ENCODE measurements around the gene OLFM1.
"Not testable (repeated sequence)": the region's sequence is repeated elsewhere in the genome, so short reads cannot be mapped to it uniquely, and the experiment has no call there.

OLFM1 gene

GRCh38 chr9:135060461-135061116, 26.9 kb upstream of the OLFM1 start:
- no peaks in the 10 kb centered on the region for H3K9me3 ChIP-seq (ENCODE audit: control insufficient read depth in 2 of 2, low read length in 2 of 2)
- peaks cover 15 to 20% of the 10 kb centered on the region in 2 donors for H3K27me3 ChIP-seq (ENCODE audit: control insufficient read depth in 1 of 2, insufficient read depth in 2 of 2, low read length in 2 of 2)
- no peak overlapping the region for H3K27ac ChIP-seq (ENCODE audit: low read length)
- H3K9ac ChIP-seq (ENCODE audit: low read length in 2 of 2), result no peak overlapping the region
- H3K36me3 ChIP-seq (ENCODE audit: control insufficient read depth in 2 of 2, insufficient read depth in 2 of 2, low read length in 2 of 2), result no peaks in the 10 kb centered on the region
- H3K4me1 ChIP-seq (ENCODE audit: control insufficient read depth, insufficient read depth, low read length), result no peaks in the 10 kb centered on the region
- no peak overlapping the region for H3K4me3 ChIP-seq (ENCODE audit: low read length in 2 of 2)

- no peak overlapping the region for H3K9ac ChIP-seq (ENCODE audit: low read length in 2 of 2)
- H3K4me1 ChIP-seq (ENCODE audit: control insufficient read depth, insufficient read depth, low read length), result no peaks in the 10 kb centered on the region
- H3K36me3 ChIP-seq (ENCODE audit: control insufficient read depth in 2 of 2, insufficient read depth in 2 of 2, low read length in 2 of 2), result no peaks in the 10 kb centered on the region
- no peaks in the 10 kb centered on the region for H3K9me3 ChIP-seq (ENCODE audit: control insufficient read depth in 2 of 2, low read length in 2 of 2)
- H3K4me3 ChIP-seq (ENCODE audit: low read length in 2 of 2), result no peak overlapping the region
- H3K27me3 ChIP-seq (ENCODE audit: control insufficient read depth in 1 of 2, insufficient read depth in 2 of 2, low read length in 2 of 2), result peaks cover 22% of the 10 kb centered on the region in 2 donors
- no peak overlapping the region for H3K27ac ChIP-seq (ENCODE audit: low read length)
Observed at GRCh38 chr9:135061441-135061840, 26.0 kb upstream of the OLFM1 start.

GRCh38 chr9:135062254-135062653, 25.2 kb upstream of the OLFM1 start:
- peaks cover 22% of the 10 kb centered on the region in 2 donors for H3K27me3 ChIP-seq (ENCODE audit: control insufficient read depth in 1 of 2, insufficient read depth in 2 of 2, low read length in 2 of 2)
- no peaks in the 10 kb centered on the region for H3K4me1 ChIP-seq (ENCODE audit: control insufficient read depth, insufficient read depth, low read length)
- no peak overlapping the region for H3K4me3 ChIP-seq (ENCODE audit: low read length in 2 of 2)
- no peaks in the 10 kb centered on the region for H3K36me3 ChIP-seq (ENCODE audit: control insufficient read depth in 2 of 2, insufficient read depth in 2 of 2, low read length in 2 of 2)
- H3K27ac ChIP-seq (ENCODE audit: low read length), result no peak overlapping the region
- no peak overlapping the region for H3K9ac ChIP-seq (ENCODE audit: low read length in 2 of 2)
- H3K9me3 ChIP-seq (ENCODE audit: control insufficient read depth in 2 of 2, low read length in 2 of 2), result no peaks in the 10 kb centered on the region

- H3K9ac ChIP-seq (ENCODE audit: low read length in 2 of 2); H3K36me3 ChIP-seq (ENCODE audit: control insufficient read depth in 2 of 2, insufficient read depth in 2 of 2, low read length in 2 of 2); H3K27ac ChIP-seq (ENCODE audit: low read length); H3K9me3 ChIP-seq (ENCODE audit: control insufficient read depth in 2 of 2, low read length in 2 of 2); H3K4me3 ChIP-seq (ENCODE audit: low read length in 2 of 2); H3K4me1 ChIP-seq (ENCODE audit: control insufficient read depth, insufficient read depth, low read length): not testable (repeated sequence)
- H3K27me3 ChIP-seq (ENCODE audit: control insufficient read depth in 1 of 2, insufficient read depth in 2 of 2, low read length in 2 of 2), result peaks cover 28 to 29% of the 10 kb centered on the region in 2 donors
Observed at GRCh38 chr9:135063466-135063865, 24.0 kb upstream of the OLFM1 start.

- not testable (repeated sequence) for H3K4me1 ChIP-seq (ENCODE audit: control insufficient read depth, insufficient read depth, low read length); H3K9me3 ChIP-seq (ENCODE audit: control insufficient read depth in 2 of 2, low read length in 2 of 2); H3K36me3 ChIP-seq (ENCODE audit: control insufficient read depth in 2 of 2, insufficient read depth in 2 of 2, low read length in 2 of 2); H3K9ac ChIP-seq (ENCODE audit: low read length in 2 of 2); H3K4me3 ChIP-seq (ENCODE audit: low read length in 2 of 2); H3K27ac ChIP-seq (ENCODE audit: low read length)
- H3K27me3 ChIP-seq (ENCODE audit: control insufficient read depth in 1 of 2, insufficient read depth in 2 of 2, low read length in 2 of 2), result peaks cover 27 to 31% of the 10 kb centered on the region in 2 donors
Observed at GRCh38 chr9:135063888-135064287, 23.6 kb upstream of the OLFM1 start.

GRCh38 chr9:135065151-135065550, 22.3 kb upstream of the OLFM1 start:
- no peaks in the 10 kb centered on the region for H3K4me1 ChIP-seq (ENCODE audit: control insufficient read depth, insufficient read depth, low read length)
- H3K27me3 ChIP-seq (ENCODE audit: control insufficient read depth in 1 of 2, insufficient read depth in 2 of 2, low read length in 2 of 2), result peaks cover 32 to 37% of the 10 kb centered on the region in 2 donors
- no peaks in the 10 kb centered on the region for H3K36me3 ChIP-seq (ENCODE audit: control insufficient read depth in 2 of 2, insufficient read depth in 2 of 2, low read length in 2 of 2)
- H3K9ac ChIP-seq (ENCODE audit: low read length in 2 of 2), result no peak overlapping the region
- no peaks in the 10 kb centered on the region for H3K9me3 ChIP-seq (ENCODE audit: control insufficient read depth in 2 of 2, low read length in 2 of 2)
- no peak overlapping the region for H3K4me3 ChIP-seq (ENCODE audit: low read length in 2 of 2)
- H3K27ac ChIP-seq (ENCODE audit: low read length), result no peak overlapping the region

- Histone ChIP-seq H3K27ac (ENCODE audit: low read length) (no peak overlapping the region), H3K4me1 (ENCODE audit: control insufficient read depth, insufficient read depth, low read length) (no peaks in the 10 kb centered on the region), H3K27me3 (ENCODE audit: control insufficient read depth in 1 of 2, insufficient read depth in 2 of 2, low read length in 2 of 2) (peaks cover 30 to 39% of the 10 kb centered on the region in 2 donors), H3K4me3 (ENCODE audit: low read length in 2 of 2) (no peak overlapping the region), H3K9me3 (ENCODE audit: control insufficient read depth in 2 of 2, low read length in 2 of 2) (no peaks in the 10 kb centered on the region), H3K36me3 (ENCODE audit: control insufficient read depth in 2 of 2, insufficient read depth in 2 of 2, low read length in 2 of 2) (no peaks in the 10 kb centered on the region), H3K9ac (ENCODE audit: low read length in 2 of 2) (no peak overlapping the region)
Observed at GRCh38 chr9:135065804-135066203, 21.7 kb upstream of the OLFM1 start.

GRCh38 chr9:135066291-135066690, 21.2 kb upstream of the OLFM1 start:
- Histone ChIP-seq H3K36me3 (ENCODE audit: control insufficient read depth in 2 of 2, insufficient read depth in 2 of 2, low read length in 2 of 2) (no peaks in the 10 kb centered on the region), H3K27ac (ENCODE audit: low read length) (no peak overlapping the region), H3K9ac (ENCODE audit: low read length in 2 of 2) (no peak overlapping the region), H3K4me1 (ENCODE audit: control insufficient read depth, insufficient read depth, low read length) (no peaks in the 10 kb centered on the region), H3K4me3 (ENCODE audit: low read length in 2 of 2) (no peak overlapping the region), H3K27me3 (ENCODE audit: control insufficient read depth in 1 of 2, insufficient read depth in 2 of 2, low read length in 2 of 2) (peaks cover 27 to 38% of the 10 kb centered on the region in 2 donors), H3K9me3 (ENCODE audit: control insufficient read depth in 2 of 2, low read length in 2 of 2) (no peaks in the 10 kb centered on the region)

GRCh38 chr9:135067096-135067710, 20.3 kb upstream of the OLFM1 start:
- Histone ChIP-seq H3K36me3 (ENCODE audit: control insufficient read depth in 2 of 2, insufficient read depth in 2 of 2, low read length in 2 of 2) (no peaks in the 10 kb centered on the region), H3K27ac (ENCODE audit: low read length) (no peak overlapping the region), H3K4me1 (ENCODE audit: control insufficient read depth, insufficient read depth, low read length) (no peaks in the 10 kb centered on the region), H3K27me3 (ENCODE audit: control insufficient read depth in 1 of 2, insufficient read depth in 2 of 2, low read length in 2 of 2) (peaks cover 24 to 32% of the 10 kb centered on the region in 2 donors), H3K9me3 (ENCODE audit: control insufficient read depth in 2 of 2, low read length in 2 of 2) (no peaks in the 10 kb centered on the region), H3K9ac (ENCODE audit: low read length in 2 of 2) (no peak overlapping the region), H3K4me3 (ENCODE audit: low read length in 2 of 2) (no peak overlapping the region)

- Histone ChIP-seq H3K9me3 (ENCODE audit: control insufficient read depth in 2 of 2, low read length in 2 of 2) (no peaks in the 10 kb centered on the region), H3K27ac (ENCODE audit: low read length) (no peak overlapping the region), H3K4me3 (ENCODE audit: low read length in 2 of 2) (no peak overlapping the region), H3K27me3 (ENCODE audit: control insufficient read depth in 1 of 2, insufficient read depth in 2 of 2, low read length in 2 of 2) (peaks cover 24 to 31% of the 10 kb centered on the region in 2 donors), H3K9ac (ENCODE audit: low read length in 2 of 2) (no peak overlapping the region), H3K36me3 (ENCODE audit: control insufficient read depth in 2 of 2, insufficient read depth in 2 of 2, low read length in 2 of 2) (no peaks in the 10 kb centered on the region), H3K4me1 (ENCODE audit: control insufficient read depth, insufficient read depth, low read length) (no peaks in the 10 kb centered on the region)
Observed at GRCh38 chr9:135068776-135069415, 18.6 kb upstream of the OLFM1 start.
